Hepatocyte (in vitro differentiated cells): ENCODE measurements around the gene FMNL2. TPM values are rescaled to one million over a fixed set of nuclear protein-coding genes. Genes with fewer than 3 reads are reported as not detected.

ENCODE experiments used
- DNase-seq: peaks from one replicate; pipeline ENCODE4 v3.0.0-alpha.2; 2016; ENCODE audit warnings: low spot score
- H2AFZ ChIP-seq: fragments of 200-600 bp; sonication (generic); 2 replicates; pipeline ENCODE4 v1.6.0; 2016; ENCODE audit warnings: antibody characterized with exemption, mild to moderate bottlenecking
- H3K27ac ChIP-seq: fragments of 200-600 bp; sonication (generic); 2 replicates; pipeline ENCODE4 v1.5.1; 2016; ENCODE audit warnings: mild to moderate bottlenecking
- H3K27me3 ChIP-seq: fragments of 200-600 bp; sonication (generic); 2 replicates; pipeline ENCODE4 v1.6.1; 2016
- H3K36me3 ChIP-seq: fragments of 200-600 bp; sonication (generic); replicated peaks from 2 replicates; pipeline ENCODE4 v1.5.1; 2016; ENCODE audit warnings: low read depth; ENCODE audit not compliant: insufficient read depth
- H3K4me1 ChIP-seq: fragments of 200-600 bp; sonication (generic); 2 replicates; pipeline ENCODE4 v1.5.1; 2016; ENCODE audit warnings: mild to moderate bottlenecking, moderate library complexity; ENCODE audit not compliant: insufficient read depth
- H3K4me2 ChIP-seq: fragments of 200-600 bp; sonication (generic); 2 replicates; pipeline ENCODE4 v1.6.0; 2016
- H3K4me3 ChIP-seq: fragments of 200-600 bp; sonication (generic); 2 replicates; pipeline ENCODE4 v1.5.1; 2016; ENCODE audit warnings: mild to moderate bottlenecking
- H3K79me2 ChIP-seq: fragments of 200-600 bp; sonication (generic); 2 replicates; pipeline ENCODE4 v1.6.0; 2017; ENCODE audit warnings: mild to moderate bottlenecking
- H3K9me2 ChIP-seq: fragments of 200-600 bp; sonication (generic); replicated peaks from 2 replicates; pipeline ENCODE4 v1.6.0; 2017; ENCODE audit warnings: mild to moderate bottlenecking; ENCODE audit not compliant: insufficient read depth
- H3K9me3 ChIP-seq: fragments of 200-600 bp; sonication (generic); 2 replicates; pipeline ENCODE4 v1.5.1; 2016; ENCODE audit warnings: low read depth, mild to moderate bottlenecking
- H4K20me1 ChIP-seq: fragments of 200-600 bp; sonication (generic); 2 replicates; pipeline ENCODE4 v1.6.0; 2016; ENCODE audit warnings: mild to moderate bottlenecking; ENCODE audit not compliant: insufficient read depth, poor library complexity, severe bottlenecking
- EZH2 ChIP-seq: fragments of 200-600 bp; sonication (generic); IDR thresholded peaks from 2 replicates; pipeline ENCODE4 v1.6.1; 2016; ENCODE audit warnings: antibody characterized with exemption, mild to moderate bottlenecking, borderline replicate concordance
- EZH2phosphoT487 ChIP-seq: fragments of 200-600 bp; sonication (generic); IDR thresholded peaks from one replicate; pipeline ENCODE4 v1.6.1; 2018; ENCODE audit warnings: antibody characterized with exemption, mild to moderate bottlenecking, low read depth, moderate library complexity; ENCODE audit not compliant: unreplicated experiment, severe bottlenecking
- WGBS: methylation state at CpG from one replicate; pipeline ENCODE4 v1.1.6; 2016; ENCODE audit warnings: low lambda C conversion rate; ENCODE audit errors: missing lambda C conversion rate; 5-methylcytosine and 5-hydroxymethylcytosine counted together
- polyA plus RNA-seq: library from polyadenylated mRNA; unstranded; fragments of >200 nt; fragmentation: Nextera tagmentation; extraction: Ambion mirVana; gene quantifications from 2 replicates; pipeline ENCODE4 v1.2.1, GENCODE V29; 2016
- total RNA-seq: library from RNA; depleted of rRNA; stranded (reverse); fragments of >200 nt; gene quantifications from 2 replicates; pipeline ENCODE4 v1.2.3, GENCODE V29; 2014
- TF ChIP-seq, protein P1 (sequence below): fragments of 200-600 bp; sonication (generic); IDR thresholded peaks from 2 replicates; pipeline ENCODE4 v1.5.1; 2016; ENCODE audit warnings: antibody characterized with exemption, mild to moderate bottlenecking; ENCODE audit not compliant: poor library complexity

FMNL2 gene
- total and polyA plus RNA-seq, 2 experiments from 2014 or later = 11.7 to 53.6 TPM

DNA sequence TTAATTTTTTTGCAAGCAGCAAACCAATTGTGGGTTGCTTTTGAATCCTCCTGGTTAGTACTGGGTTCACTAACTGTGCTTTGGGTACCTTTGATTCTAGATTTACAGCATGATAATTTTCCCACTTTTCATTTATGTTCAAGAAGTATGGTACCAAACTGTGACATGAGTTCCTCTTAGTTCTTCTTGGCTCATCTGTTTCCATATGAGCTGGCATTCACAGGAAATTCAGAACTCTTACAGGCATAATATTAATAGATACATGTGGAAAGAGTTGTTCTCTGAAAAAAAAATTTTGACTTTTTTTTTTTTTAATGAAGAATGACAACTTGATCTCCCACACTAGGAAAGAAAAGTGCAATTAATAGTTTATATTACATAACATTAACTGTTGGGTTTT is 59.4 kb downstream of the FMNL2 start:
- DNase-seq = no peak
- no peaks in the 10 kb centered on the region for H3K9me3 ChIP-seq
- TF ChIP-seq EZH2 = no peak
- TF ChIP-seq EZH2phosphoT487 = no peak
- TF ChIP-seq, protein P1, sequence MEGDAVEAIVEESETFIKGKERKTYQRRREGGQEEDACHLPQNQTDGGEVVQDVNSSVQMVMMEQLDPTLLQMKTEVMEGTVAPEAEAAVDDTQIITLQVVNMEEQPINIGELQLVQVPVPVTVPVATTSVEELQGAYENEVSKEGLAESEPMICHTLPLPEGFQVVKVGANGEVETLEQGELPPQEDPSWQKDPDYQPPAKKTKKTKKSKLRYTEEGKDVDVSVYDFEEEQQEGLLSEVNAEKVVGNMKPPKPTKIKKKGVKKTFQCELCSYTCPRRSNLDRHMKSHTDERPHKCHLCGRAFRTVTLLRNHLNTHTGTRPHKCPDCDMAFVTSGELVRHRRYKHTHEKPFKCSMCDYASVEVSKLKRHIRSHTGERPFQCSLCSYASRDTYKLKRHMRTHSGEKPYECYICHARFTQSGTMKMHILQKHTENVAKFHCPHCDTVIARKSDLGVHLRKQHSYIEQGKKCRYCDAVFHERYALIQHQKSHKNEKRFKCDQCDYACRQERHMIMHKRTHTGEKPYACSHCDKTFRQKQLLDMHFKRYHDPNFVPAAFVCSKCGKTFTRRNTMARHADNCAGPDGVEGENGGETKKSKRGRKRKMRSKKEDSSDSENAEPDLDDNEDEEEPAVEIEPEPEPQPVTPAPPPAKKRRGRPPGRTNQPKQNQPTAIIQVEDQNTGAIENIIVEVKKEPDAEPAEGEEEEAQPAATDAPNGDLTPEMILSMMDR = no peak
- no peak overlapping the region for H3K27ac ChIP-seq
- H3K9me2 ChIP-seq = no peaks in the 10 kb centered on the region
- H3K36me3 ChIP-seq = no peaks in the 10 kb centered on the region
- H3K79me2 ChIP-seq = peaks cover 97% of the 10 kb centered on the region
- peaks cover 4% of the 10 kb centered on the region for H4K20me1 ChIP-seq
- no peak overlapping the region for H3K4me3 ChIP-seq
- H3K4me2 ChIP-seq = no peak overlapping the region
- no peak overlapping the region for H2AFZ ChIP-seq
- no peaks in the 10 kb centered on the region for H3K27me3 ChIP-seq
- H3K4me1 ChIP-seq = peaks cover 5% of the 10 kb centered on the region

DNA sequence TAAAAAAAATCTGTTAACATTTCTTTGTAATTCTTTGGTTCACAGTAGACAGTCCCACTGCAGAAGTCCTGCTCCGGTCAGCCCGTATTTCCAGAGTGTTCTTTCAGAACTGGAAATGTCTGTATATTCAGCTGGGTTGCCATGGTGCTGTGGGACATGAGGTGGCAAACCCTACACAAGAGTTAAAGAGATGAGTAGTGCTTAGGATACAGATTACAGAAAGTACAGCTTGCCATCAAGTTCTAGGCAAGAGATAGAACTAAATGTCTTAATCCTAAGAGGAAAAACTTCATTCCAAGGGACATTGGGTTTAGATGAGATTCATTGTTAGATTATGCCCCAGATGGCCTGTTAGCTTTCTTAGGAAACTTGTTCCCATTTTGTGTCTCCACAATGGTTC is 60.1 kb downstream of the FMNL2 start:
- WGBS = 80% methylated on average over 2 of the region's 2 CpGs

DNA sequence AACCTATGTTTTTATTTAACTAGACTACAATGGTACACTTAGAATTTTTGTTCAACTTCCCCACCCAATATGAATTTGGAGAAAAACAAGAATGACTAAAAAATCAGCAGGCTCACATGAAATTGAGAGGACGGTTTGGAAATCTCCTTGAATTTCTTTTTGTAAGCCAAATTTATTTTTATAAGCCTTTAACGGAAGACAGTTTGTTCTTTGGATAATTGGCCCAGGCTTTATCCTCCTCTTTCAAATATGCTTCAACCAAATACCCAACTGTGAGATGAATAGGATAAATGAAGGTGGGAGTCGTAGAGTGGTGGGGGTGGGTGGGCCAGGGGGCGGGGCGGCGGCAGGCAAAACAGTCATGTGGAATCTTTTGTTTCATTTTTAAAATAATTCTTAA is 60.6 kb downstream of the FMNL2 start:
- Histone ChIP-seq H3K79me2 (peaks cover 98% of the 10 kb centered on the region), H4K20me1 (peaks cover 4% of the 10 kb centered on the region), H3K4me1 (peaks cover 5% of the 10 kb centered on the region), H3K4me3 (no peak overlapping the region), H3K4me2 (peak overlapping the region; percentile 36), H3K27ac (no peak overlapping the region), H3K36me3 (no peaks in the 10 kb centered on the region), H2AFZ (no peak overlapping the region), H3K9me3 (no peaks in the 10 kb centered on the region), H3K27me3 (no peaks in the 10 kb centered on the region), H3K9me2 (no peaks in the 10 kb centered on the region)
- TF ChIP-seq, protein P1 = no peak
- TF ChIP-seq EZH2 (no peak), EZH2phosphoT487 (no peak)
- DNase-seq = no peak
- 61% methylated on average over 6 of the region's 6 CpGs for WGBS

More for the DNA sequence above, 60.1 kb downstream of the FMNL2 start:
- Histone ChIP-seq H3K27ac (no peak overlapping the region), H3K79me2 (peaks cover 97% of the 10 kb centered on the region), H4K20me1 (peaks cover 4% of the 10 kb centered on the region), H2AFZ (no peak overlapping the region), H3K36me3 (no peaks in the 10 kb centered on the region), H3K4me3 (no peak overlapping the region), H3K9me2 (no peaks in the 10 kb centered on the region), H3K9me3 (no peaks in the 10 kb centered on the region), H3K4me1 (peaks cover 5% of the 10 kb centered on the region), H3K27me3 (no peaks in the 10 kb centered on the region), H3K4me2 (peak overlapping the region; percentile 26)
- no peak for DNase-seq
- TF ChIP-seq, protein P1 = no peak
- TF ChIP-seq EZH2 (no peak), EZH2phosphoT487 (no peak)

DNA sequence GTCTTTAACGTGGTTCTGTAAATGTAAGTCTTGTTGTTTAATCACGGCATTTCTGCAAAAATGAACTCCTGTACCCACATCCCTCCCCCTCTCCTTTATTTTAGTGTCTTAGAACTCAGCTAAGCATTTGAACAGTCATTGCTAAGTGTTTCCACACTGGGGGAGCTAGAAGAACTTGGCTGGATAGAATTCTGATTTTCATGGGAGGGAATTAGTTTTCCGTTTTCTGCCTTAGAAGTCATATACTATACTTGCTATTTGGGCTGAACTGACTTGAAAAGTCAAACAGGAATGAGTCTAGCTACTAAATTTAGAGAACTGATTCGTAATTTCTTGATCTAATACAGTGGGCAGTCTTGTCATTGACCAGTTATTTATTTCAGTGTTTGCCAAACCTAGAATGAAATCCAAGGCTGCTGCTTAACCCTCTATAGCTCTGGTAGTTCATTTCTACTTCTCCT is 61.1 kb downstream of the FMNL2 start:
- Histone ChIP-seq H3K27me3 (no peaks in the 10 kb centered on the region), H2AFZ (no peak overlapping the region), H3K4me1 (peaks cover 5% of the 10 kb centered on the region), H3K4me3 (no peak overlapping the region), H3K4me2 (peak overlapping the region; percentile 36), H3K79me2 (peaks cover 98% of the 10 kb centered on the region), H3K27ac (no peak overlapping the region), H3K36me3 (no peaks in the 10 kb centered on the region), H3K9me2 (no peaks in the 10 kb centered on the region), H4K20me1 (peaks cover 4% of the 10 kb centered on the region), H3K9me3 (no peaks in the 10 kb centered on the region)
- no peak for TF ChIP-seq EZH2phosphoT487
- no peak for TF ChIP-seq EZH2
- TF ChIP-seq, protein P1 = no peak
- 79% methylated on average over 4 of the region's 4 CpGs for WGBS
- no peak for DNase-seq
